ENCODE data around the gene CHRM2.
"Not testable (repeated sequence)": the region's sequence is repeated elsewhere in the genome, so short reads cannot be mapped to it uniquely, and the experiment has no call there.

The CHRM2 gene

GRCh38 chr7:136868496-136869000, at the start of gene CHRM2:
Gene CHRM2, plus strand, starts transcription at chr7:136868652. Its CDS starts 146,214 bp downstream, at chr7:137014866.
- peak; percentile 19 for DNase-seq (ENCODE audit: low read depth)
- H3K4me3 ChIP-seq (ENCODE audit: low read length) = peak within 1 kb of the TSS; percentile 54

DNA sequence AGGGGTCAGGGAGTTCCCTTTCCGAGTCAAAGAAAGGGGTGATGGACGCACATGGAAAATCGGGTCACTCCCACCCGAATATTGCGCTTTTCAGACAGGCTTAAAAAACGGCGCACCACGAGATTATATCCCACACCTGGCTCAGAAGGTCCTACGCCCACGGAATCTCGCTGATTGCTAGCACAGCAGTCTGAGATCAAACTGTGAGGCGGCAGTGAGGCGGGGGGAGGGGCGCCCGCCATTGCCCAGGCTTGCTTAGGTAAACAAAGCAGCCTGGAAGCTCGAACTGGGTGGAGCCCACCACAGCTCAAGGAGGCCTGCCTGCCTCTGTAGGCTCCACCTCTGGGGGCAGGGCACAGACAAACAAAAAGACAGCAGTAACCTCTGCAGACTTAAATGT, 37.1 kb upstream of the CHRM2 start:
- H3K4me3 ChIP-seq (ENCODE audit: low read length); DNase-seq (ENCODE audit: low read depth): not testable (repeated sequence)

More at GRCh38 chr7:136868496-136869000, at the start of gene CHRM2:
- TF ChIP-seq CTCF (conservative IDR thresholded peaks at IDR 0.05; ENCODE audit: low read length) = no peak

DNA sequence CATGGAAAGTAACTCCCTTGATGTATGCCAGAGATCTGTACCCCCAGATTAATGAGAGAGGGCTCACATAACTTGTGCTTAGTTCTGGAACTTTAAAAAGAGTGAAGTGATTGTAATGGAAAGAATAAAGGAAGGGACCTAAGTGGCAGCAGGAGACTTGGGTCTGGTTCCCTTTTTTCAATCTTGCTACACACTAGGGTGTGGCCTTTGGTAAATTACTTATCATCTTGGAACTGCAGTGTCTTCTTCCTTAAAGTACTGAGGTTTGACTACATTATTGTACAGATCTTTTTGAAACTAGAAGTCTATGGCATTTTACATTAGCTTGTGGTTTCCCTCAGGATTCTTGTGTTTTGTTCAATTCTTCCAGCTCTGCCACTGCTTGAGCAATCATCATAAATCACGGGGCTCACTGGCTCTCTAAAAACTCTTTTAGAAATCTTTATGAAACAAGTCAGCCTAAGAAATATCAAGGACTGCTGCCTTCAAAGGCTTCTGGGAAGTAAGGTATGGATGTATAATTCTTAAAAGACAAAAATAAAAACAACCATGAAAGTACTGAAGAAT, 22.5 kb upstream of the CHRM2 start:
- no peak for TF ChIP-seq CTCF (conservative IDR thresholded peaks at IDR 0.05; ENCODE audit: low read length)
- DNase-seq (ENCODE audit: low read depth) = peak; percentile 42

DNA sequence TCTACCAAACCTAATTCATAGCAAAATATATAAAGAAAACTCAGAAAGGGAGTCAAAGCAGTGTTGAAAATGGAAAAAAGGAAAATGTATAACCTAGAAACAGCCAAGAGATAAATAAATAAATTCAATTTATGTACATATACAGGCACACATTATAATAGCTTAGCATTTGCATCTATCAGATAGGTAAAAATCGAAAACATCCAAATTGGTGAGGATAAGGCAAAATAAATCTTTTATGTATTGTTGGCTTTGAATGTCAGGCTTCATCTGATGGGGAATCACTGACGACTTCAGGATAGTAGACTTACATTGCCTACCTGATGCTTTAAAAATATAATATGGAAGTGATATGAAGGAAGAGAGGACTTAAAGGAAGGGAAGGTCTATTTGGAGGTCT, 20.6 kb upstream of the CHRM2 start:
- DNase-seq (ENCODE audit: low read depth) = no peak
- no peak for TF ChIP-seq CTCF (conservative IDR thresholded peaks at IDR 0.05; ENCODE audit: low read length)
- no peak overlapping the region for H3K4me3 ChIP-seq (ENCODE audit: low read length)

More for the DNA sequence above, 22.5 kb upstream of the CHRM2 start:
- no peak overlapping the region for H3K4me3 ChIP-seq (ENCODE audit: low read length)

DNA sequence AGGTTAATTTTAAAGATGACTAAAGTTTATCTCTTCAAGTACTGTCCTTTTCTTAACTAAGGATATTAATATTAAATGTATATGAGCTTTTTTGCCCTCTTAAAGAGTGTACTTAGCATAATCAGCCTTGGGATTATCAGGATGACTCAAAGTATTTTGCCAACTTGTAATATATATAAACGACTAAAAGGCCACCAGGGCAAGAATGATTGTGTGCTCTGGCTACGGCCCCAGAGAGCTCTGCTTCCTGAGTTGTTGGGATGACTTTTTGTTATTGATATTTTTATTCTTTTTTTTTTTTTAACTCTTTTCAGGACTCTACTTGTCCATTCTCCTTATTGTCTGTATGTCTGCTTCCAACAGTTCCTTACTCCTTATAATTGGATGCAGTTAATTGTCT, 14.8 kb upstream of the CHRM2 start:
- TF ChIP-seq CTCF (conservative IDR thresholded peaks at IDR 0.05; ENCODE audit: low read length) = no peak
- H3K4me3 ChIP-seq (ENCODE audit: low read length) = no peak overlapping the region
- no peak for DNase-seq (ENCODE audit: low read depth)

DNA sequence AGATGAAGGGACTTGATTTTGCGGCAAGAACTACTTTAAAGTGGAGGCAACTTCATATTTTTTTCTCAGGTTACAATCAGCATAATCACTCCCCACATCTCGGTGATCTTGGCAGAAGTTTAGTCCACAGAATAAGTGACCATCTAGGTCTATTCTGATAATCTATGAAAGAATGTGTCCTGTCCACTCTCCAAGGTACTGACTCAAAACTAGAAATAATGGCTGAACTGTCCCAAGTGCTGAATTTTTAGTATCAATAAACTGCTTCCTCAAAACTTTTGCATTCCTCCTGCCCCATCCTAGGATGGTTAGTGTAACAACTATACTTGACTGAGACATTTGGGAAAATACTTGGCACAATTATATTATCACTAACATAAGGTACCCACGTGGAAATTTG, 10.9 kb upstream of the CHRM2 start:
- peak; percentile 11 for DNase-seq (ENCODE audit: low read depth)
- no peak for TF ChIP-seq CTCF (conservative IDR thresholded peaks at IDR 0.05; ENCODE audit: low read length)
- no peak overlapping the region for H3K4me3 ChIP-seq (ENCODE audit: low read length)

- no peak overlapping the region for H3K4me3 ChIP-seq (ENCODE audit: low read length)
- no peak for DNase-seq (ENCODE audit: low read depth)
- TF ChIP-seq CTCF (conservative IDR thresholded peaks at IDR 0.05; ENCODE audit: low read length) = no peak
Measured at GRCh38 chr7:136859803-136860202, 8.6 kb upstream of the CHRM2 start.
